Fibroblast of mammary gland (primary cell): ENCODE measurements around the gene IL1RAPL1.

ENCODE experiments used
- DNase-seq: peaks from one replicate; pipeline ENCODE4 v3.0.0-alpha.2; 2010; ENCODE audit warnings: low read depth
- H3K4me3 ChIP-seq: 2 replicates; pipeline ENCODE4 v1.5.1; 2011; ENCODE audit warnings: low read depth, mild to moderate bottlenecking, low read length, moderate library complexity; ENCODE audit not compliant: control insufficient read depth
- CTCF ChIP-seq: conservative IDR thresholded peaks from 2 replicates; pipeline ENCODE4 v1.5.1; 2011; ENCODE audit warnings: low read depth, low read length, inconsistent platforms; ENCODE audit not compliant: control insufficient read depth, insufficient read depth

Gene IL1RAPL1

DNA sequence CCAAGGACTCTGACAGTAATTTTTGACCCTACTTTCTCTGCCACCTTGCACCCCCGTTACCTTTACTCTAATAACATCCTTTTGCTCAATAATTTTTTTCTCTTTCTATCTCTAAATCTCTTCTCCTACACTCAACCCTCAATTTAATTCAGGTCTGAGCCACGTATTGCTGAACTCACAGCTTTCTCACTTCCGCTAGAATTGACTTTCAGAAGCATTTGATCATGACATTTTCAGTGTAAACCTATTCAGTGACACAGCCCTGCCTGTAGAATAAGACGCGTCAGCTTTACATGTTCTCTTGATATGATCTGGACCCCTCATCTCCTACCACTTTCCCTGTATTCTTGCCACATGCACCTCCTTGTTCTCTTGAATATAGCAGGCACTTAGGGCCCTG lies 1188.6 kb downstream of the IL1RAPL1 start:
- no peak overlapping the region for H3K4me3 ChIP-seq
- TF ChIP-seq CTCF = no peak
- DNase-seq = no peak

- H3K4me3 ChIP-seq = no peak overlapping the region
- no peak for TF ChIP-seq CTCF
- no peak for DNase-seq
These were observed 1200.4 kb downstream of the IL1RAPL1 start for GRCh38 chrX:29787656-29788055.

DNA sequence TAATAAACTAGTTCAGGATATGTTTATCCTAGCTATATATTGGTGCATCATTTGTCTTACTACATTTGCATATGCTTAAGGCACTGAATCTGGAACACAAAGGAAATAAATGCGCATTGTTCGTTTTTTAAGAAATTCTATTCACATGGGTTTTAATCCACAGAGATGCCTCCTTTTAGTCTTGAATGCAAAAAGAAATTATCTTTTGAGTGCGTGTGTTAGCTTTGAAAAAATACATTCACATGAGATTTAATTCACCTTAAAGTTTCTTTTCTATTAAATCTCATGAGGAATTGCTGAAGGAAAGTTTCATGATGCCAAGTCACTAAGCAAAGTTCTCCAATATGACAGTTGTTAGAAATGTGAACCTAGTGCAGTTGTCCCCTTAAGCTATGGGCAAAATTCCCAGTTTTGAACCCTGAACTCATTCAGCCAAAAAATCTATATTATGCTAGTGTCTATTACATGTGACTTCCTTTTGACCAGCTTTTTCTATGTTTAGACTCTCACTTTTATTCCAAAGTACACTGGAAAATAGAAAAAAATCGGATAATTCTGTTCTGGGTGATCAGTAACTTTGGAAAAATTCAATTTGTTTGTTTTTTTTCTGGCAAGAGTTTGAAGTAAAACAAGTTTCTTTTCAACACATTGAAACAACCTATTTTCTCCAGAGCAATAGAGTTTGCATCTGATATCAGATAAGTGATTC lies 1201.9 kb downstream of the IL1RAPL1 start:
- DNase-seq = no peak
- TF ChIP-seq CTCF = no peak
- H3K4me3 ChIP-seq = no peak overlapping the region

- no peak for DNase-seq
- no peak overlapping the region for H3K4me3 ChIP-seq
- TF ChIP-seq CTCF = no peak
These were observed 1205.1 kb downstream of the IL1RAPL1 start for GRCh38 chrX:29792335-29792734.

DNA sequence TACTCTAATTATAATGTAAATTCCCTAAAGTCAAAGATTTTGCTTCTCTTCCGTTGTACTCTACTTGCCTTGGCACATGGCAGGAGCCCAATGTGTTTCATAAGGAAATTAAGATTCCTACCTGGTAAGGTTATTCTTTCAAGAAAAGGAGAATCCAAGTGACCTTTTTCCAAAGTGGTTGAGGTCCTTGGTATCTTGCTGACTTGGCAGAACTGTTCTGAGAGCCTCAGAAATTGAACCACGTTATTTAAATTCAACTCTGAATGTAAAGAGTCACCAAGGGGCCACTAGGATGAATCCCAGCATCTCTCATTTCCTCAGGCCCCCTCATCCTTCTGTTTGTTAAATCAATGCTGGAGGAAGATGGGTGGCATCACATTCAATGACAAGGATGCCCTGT lies 1209.9 kb downstream of the IL1RAPL1 start:
- no peak for TF ChIP-seq CTCF
- no peak overlapping the region for H3K4me3 ChIP-seq
- no peak for DNase-seq

DNA sequence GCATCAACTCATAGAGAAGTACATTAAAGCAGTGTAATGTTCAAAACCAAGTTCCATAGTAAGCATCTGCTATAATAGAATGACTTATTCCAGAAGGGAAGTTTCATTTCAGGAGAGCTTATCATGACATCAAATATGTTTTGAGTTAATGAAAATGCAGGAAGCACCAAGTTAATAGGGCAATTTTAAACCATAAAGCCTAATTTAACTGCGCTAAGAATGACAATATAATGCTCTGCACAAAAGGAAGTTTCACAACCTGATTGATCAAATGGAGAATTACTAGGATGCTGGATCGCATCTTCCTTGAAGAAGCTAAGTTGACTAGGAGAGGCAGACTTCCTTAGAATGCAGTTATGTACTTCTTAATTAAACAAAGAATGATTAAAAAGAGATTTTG lies 1211.2 kb downstream of the IL1RAPL1 start:
- no peak for DNase-seq
- no peak overlapping the region for H3K4me3 ChIP-seq
- TF ChIP-seq CTCF = no peak

- H3K4me3 ChIP-seq = no peak overlapping the region
- no peak for TF ChIP-seq CTCF
- DNase-seq = no peak
These were observed 1225.9 kb downstream of the IL1RAPL1 start for GRCh38 chrX:29813174-29813573.
